Measurements from ENCODE around the gene SIRT3.

DNA sequence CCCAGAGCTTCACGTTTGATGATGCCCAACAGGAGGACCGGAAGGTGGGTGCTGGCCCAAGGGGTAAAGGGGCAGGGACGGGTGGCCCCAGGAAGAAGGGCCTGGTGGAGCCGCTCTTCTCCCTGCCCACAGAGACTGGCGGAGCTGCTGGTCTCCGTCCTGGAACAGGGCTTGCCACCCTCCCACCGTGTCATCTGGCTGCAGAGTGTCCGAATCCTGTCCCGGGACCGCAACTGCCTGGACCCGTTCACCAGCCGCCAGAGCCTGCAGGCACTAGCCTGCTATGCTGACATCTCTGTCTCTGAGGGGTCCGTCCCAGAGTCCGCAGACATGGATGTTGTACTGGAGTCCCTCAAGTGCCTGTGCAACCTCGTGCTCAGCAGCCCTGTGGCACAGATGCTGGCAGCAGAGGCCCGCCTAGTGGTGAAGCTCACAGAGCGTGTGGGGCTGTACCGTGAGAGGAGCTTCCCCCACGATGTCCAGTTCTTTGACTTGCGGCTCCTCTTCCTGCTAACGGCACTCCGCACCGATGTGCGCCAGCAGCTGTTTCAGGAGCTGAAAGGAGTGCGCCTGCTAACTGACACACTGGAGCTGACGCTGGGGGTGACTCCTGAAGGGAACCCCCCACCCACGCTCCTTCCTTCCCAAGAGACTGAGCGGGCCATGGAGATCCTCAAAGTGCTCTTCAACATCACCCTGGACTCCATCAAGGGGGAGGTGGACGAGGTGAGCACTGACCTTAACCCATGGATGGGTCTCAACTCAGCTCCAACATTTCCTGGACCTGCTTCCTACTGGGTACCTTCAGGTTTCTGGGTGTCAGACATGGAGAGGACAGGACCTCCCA, 26.6 kb downstream of the SIRT3 start:
- TF ChIP-seq, protein P1, sequence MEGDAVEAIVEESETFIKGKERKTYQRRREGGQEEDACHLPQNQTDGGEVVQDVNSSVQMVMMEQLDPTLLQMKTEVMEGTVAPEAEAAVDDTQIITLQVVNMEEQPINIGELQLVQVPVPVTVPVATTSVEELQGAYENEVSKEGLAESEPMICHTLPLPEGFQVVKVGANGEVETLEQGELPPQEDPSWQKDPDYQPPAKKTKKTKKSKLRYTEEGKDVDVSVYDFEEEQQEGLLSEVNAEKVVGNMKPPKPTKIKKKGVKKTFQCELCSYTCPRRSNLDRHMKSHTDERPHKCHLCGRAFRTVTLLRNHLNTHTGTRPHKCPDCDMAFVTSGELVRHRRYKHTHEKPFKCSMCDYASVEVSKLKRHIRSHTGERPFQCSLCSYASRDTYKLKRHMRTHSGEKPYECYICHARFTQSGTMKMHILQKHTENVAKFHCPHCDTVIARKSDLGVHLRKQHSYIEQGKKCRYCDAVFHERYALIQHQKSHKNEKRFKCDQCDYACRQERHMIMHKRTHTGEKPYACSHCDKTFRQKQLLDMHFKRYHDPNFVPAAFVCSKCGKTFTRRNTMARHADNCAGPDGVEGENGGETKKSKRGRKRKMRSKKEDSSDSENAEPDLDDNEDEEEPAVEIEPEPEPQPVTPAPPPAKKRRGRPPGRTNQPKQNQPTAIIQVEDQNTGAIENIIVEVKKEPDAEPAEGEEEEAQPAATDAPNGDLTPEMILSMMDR (conservative IDR thresholded peaks at IDR 0.05; ENCODE audit: low read depth, low read length) = no peak
- TF ChIP-seq EZH2phosphoT487 (IDR thresholded peaks at IDR 0.05; ENCODE audit: borderline replicate concordance, low read length) = no peak

All from PC-3 (cell line).